Panc1 (cell line): ENCODE data around the gene TFAP2A. TPM values are rescaled to one million over a fixed set of nuclear protein-coding genes. Genes with fewer than 3 reads are reported as not detected.

Experiments used
- ATAC-seq: fragments of 200-7000 bp; cut with Tn5 transposase; 2 replicates; pipeline ENCODE4 v1.9.1; 2020; ENCODE audit warnings: mild to moderate bottlenecking, moderate library complexity
- BruUV-seq: library from RNA; stranded (reverse); fragments of 400-500 nt; replicated peaks from 2 replicates; lab custom pipeline; 2021; lab: Mats Ljungman, UMichigan
- CTCF ChIA-PET: fragments of 300-600 bp; sonication (Branson Sonifier 250); formaldehyde crosslinking; loops from one replicate; lab custom pipeline; 2022; ENCODE audit warnings: antibody characterized with exemption; lab: Charles Lee
- POLR2A ChIA-PET: fragments of 300-600 bp; sonication (Branson Sonifier 250); formaldehyde crosslinking; loops from one replicate; lab custom pipeline; 2022; ENCODE audit warnings: antibody characterized with exemption; lab: Charles Lee
- DNase-seq: peaks from one replicate; pipeline ENCODE4 v3.0.0-alpha.2; 2010; ENCODE audit warnings: low read depth, low spot score
- H3K27ac ChIP-seq: 2 replicates; pipeline ENCODE4 v1.5.1; 2011; ENCODE audit warnings: mild to moderate bottlenecking, low read length, inconsistent platforms
- H3K27me3 ChIP-seq: fragments of 200-500 bp; sonication (Bioruptor generic); 2 replicates; pipeline ENCODE4 v1.6.0; 2014; ENCODE audit warnings: low read length, inconsistent platforms; ENCODE audit not compliant: control insufficient read depth, insufficient read depth
- H3K36me3 ChIP-seq: fragments of 200-500 bp; sonication (Bioruptor generic); 2 replicates; pipeline ENCODE4 v1.5.1; 2014; ENCODE audit warnings: inconsistent platforms, mild to moderate bottlenecking, low read length, moderate library complexity; ENCODE audit not compliant: control insufficient read depth, insufficient read depth
- H3K4me1 ChIP-seq: 2 replicates; pipeline ENCODE4 v1.5.1; 2011; ENCODE audit warnings: inconsistent platforms, mild to moderate bottlenecking, low read length, moderate library complexity; ENCODE audit not compliant: control insufficient read depth, insufficient read depth
- H3K4me3 ChIP-seq, 2 experiments: 2 replicates each; pipeline ENCODE4 v1.5.1; 2011 to 2012; ENCODE audit warnings: low read depth in 2 of 2, low read length in 2 of 2, mild to moderate bottlenecking in 2 of 2, inconsistent platforms in 1 of 2, moderate library complexity in 1 of 2
- H3K9me3 ChIP-seq: fragments of 200-500 bp; sonication (Bioruptor generic); 2 replicates; pipeline ENCODE4 v1.5.1; 2014; ENCODE audit warnings: low read depth, mild to moderate bottlenecking, inconsistent platforms, low read length, moderate library complexity; ENCODE audit not compliant: control insufficient read depth, insufficient read depth
- POLR2AphosphoS5 ChIP-seq: IDR thresholded peaks from 2 replicates; pipeline ENCODE4 v1.6.1; 2012; ENCODE audit warnings: mild to moderate bottlenecking, low read depth, low read length, moderate library complexity
- SIN3A ChIP-seq: IDR thresholded peaks from 2 replicates; pipeline ENCODE4 v1.6.1; 2012; ENCODE audit warnings: low read depth, mild to moderate bottlenecking, low read length, moderate library complexity, borderline replicate concordance; ENCODE audit not compliant: insufficient read depth
- TCF7L2 ChIP-seq: IDR thresholded peaks from 2 replicates; pipeline ENCODE4 v1.6.1; 2011; ENCODE audit warnings: mild to moderate bottlenecking, low read depth, low read length, inconsistent platforms
- in situ Hi-C: cut with HindIII; loops from 2 replicates; pipeline ENCODE4 v1.10.0; 2016; ENCODE audit warnings: low sequenced_read_pairs, low pct_unique_long_range_greater_than_20kb
- intact Hi-C: fragments of 100-400 bp; cut with micrococcal nuclease; formaldehyde crosslinking; loops from one replicate; pipeline ENCODE4 v1.10.0; 2022; ENCODE audit not compliant: unreplicated experiment
- total RNA-seq: library from RNA; stranded (reverse); gene quantifications from one replicate; pipeline ENCODE4 v1.2.1, GENCODE V29; 2021; ENCODE audit not compliant: unreplicated experiment
- TF ChIP-seq, protein P1 (sequence below): fragments of 450-650 bp; IDR thresholded peaks from 2 replicates; pipeline ENCODE4 v1.5.1; 2017; ENCODE audit warnings: mild to moderate bottlenecking
- TF ChIP-seq, protein P2 (sequence below), 2 experiments: IDR thresholded peaks; 2 replicates each; pipeline ENCODE4 v1.6.1; 2011 to 2012; ENCODE audit warnings: low read depth in 2 of 2, control low read depth in 1 of 2, low read length in 1 of 2, mild to moderate bottlenecking in 1 of 2, moderate library complexity in 1 of 2; ENCODE audit not compliant: insufficient read depth in 1 of 2

TFAP2A gene
- total RNA-seq, 1 experiment from 2014 or later = 83.9 TPM

DNA sequence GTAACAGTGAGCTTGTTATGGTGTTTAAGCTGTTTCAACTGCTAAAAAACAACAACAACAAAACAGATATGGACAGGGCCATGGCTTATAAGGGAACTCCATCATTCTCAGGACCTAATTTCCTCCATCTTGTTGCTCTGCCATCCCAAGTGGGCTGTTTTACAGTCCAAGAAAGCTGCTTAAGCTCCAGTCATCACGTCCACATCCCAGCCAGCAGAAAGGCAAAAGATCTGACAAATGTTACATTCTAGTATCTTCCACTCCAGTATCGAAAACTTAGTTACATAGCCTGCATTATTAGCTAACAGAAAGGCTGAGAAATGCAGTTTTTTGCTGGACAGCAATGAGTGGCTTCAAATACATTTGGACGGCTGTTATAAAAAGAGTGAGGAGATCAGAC lies 23.0 kb upstream of the TFAP2A start:
- in situ Hi-C loops = no loop called here
- BruUV-seq = no TSS peak
- Histone ChIP-seq H3K9me3 (no peaks in the 10 kb centered on the region), H3K4me1 (peaks cover 8% of the 10 kb centered on the region; the same call in 1 of the 2 replicates), H3K27ac (no peak overlapping the region), H3K27me3 (no peaks in the 10 kb centered on the region), H3K36me3 (no peaks in the 10 kb centered on the region), H3K4me3 (no peak overlapping the region)
- POLR2A ChIA-PET = no interaction called here
- CTCF ChIA-PET = no interaction called here
- ATAC-seq (no peak), DNase-seq (no peak)
- intact Hi-C loops = no loop called here
- TF ChIP-seq POLR2AphosphoS5 = no peak
- TF ChIP-seq TCF7L2 = no peak
- TF ChIP-seq SIN3A = no peak
- TF ChIP-seq, protein P1, sequence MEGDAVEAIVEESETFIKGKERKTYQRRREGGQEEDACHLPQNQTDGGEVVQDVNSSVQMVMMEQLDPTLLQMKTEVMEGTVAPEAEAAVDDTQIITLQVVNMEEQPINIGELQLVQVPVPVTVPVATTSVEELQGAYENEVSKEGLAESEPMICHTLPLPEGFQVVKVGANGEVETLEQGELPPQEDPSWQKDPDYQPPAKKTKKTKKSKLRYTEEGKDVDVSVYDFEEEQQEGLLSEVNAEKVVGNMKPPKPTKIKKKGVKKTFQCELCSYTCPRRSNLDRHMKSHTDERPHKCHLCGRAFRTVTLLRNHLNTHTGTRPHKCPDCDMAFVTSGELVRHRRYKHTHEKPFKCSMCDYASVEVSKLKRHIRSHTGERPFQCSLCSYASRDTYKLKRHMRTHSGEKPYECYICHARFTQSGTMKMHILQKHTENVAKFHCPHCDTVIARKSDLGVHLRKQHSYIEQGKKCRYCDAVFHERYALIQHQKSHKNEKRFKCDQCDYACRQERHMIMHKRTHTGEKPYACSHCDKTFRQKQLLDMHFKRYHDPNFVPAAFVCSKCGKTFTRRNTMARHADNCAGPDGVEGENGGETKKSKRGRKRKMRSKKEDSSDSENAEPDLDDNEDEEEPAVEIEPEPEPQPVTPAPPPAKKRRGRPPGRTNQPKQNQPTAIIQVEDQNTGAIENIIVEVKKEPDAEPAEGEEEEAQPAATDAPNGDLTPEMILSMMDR = no peak
- TF ChIP-seq, protein P2, sequence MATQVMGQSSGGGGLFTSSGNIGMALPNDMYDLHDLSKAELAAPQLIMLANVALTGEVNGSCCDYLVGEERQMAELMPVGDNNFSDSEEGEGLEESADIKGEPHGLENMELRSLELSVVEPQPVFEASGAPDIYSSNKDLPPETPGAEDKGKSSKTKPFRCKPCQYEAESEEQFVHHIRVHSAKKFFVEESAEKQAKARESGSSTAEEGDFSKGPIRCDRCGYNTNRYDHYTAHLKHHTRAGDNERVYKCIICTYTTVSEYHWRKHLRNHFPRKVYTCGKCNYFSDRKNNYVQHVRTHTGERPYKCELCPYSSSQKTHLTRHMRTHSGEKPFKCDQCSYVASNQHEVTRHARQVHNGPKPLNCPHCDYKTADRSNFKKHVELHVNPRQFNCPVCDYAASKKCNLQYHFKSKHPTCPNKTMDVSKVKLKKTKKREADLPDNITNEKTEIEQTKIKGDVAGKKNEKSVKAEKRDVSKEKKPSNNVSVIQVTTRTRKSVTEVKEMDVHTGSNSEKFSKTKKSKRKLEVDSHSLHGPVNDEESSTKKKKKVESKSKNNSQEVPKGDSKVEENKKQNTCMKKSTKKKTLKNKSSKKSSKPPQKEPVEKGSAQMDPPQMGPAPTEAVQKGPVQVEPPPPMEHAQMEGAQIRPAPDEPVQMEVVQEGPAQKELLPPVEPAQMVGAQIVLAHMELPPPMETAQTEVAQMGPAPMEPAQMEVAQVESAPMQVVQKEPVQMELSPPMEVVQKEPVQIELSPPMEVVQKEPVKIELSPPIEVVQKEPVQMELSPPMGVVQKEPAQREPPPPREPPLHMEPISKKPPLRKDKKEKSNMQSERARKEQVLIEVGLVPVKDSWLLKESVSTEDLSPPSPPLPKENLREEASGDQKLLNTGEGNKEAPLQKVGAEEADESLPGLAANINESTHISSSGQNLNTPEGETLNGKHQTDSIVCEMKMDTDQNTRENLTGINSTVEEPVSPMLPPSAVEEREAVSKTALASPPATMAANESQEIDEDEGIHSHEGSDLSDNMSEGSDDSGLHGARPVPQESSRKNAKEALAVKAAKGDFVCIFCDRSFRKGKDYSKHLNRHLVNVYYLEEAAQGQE (IDR thresholded peaks at IDR 0.05; ENCODE audit: insufficient read depth in 1 of 2, low read depth in 2 of 2, low read length in 1 of 2) = no peak

DNA sequence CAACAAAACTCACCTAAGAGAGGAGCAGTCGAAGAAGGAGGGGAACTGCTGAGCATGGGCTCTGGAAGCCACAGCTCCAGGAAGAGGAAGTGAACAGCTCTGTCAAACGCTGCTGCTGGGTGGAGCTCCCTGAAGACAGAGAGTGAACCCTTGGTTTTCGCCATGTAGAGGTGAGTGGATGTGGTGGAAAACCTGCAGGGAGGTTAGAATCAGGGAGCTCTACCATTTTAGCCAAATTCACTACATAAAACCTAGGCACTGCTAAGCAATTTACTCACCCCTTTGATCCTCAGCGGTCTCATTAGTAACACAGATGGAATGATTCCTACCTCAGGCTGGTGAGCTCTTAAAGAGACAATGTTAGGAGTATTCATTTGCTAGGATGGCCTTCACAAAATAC lies 19.4 kb upstream of the TFAP2A start:
- intact Hi-C loops = no loop called here
- Histone ChIP-seq H3K4me1 (peaks cover 17% of the 10 kb centered on the region), H3K27me3 (no peaks in the 10 kb centered on the region), H3K4me3 (no peak overlapping the region), H3K36me3 (no peaks in the 10 kb centered on the region), H3K27ac (peak overlapping the region; percentile 57), H3K9me3 (no peaks in the 10 kb centered on the region)
- BruUV-seq = no TSS peak
- DNase-seq (no peak), ATAC-seq (peak; percentile 19; the same call in 1 of the 2 replicates)
- in situ Hi-C loops = no loop called here
- POLR2A ChIA-PET = interaction anchor here (0.6 kb wide), 1 partner anchor 24 kb away, joined by 3 read pairs; no protein-coding TSS in a partner anchor
- CTCF ChIA-PET = no interaction called here
- TF ChIP-seq POLR2AphosphoS5 (no peak), SIN3A (no peak), TCF7L2 (peak; percentile 84)
- TF ChIP-seq, protein P2 (IDR thresholded peaks at IDR 0.05; ENCODE audit: insufficient read depth in 1 of 2, low read depth in 2 of 2, low read length in 1 of 2) = no peak
- TF ChIP-seq, protein P1 = no peak
